Measurements from ENCODE around the gene PEF1. TPM values are rescaled to one million over a fixed set of nuclear protein-coding genes. Genes with fewer than 3 reads are reported as not detected.

PEF1 gene
- total RNA-seq, 4 donors from 2014 or later = 97.9 to 117 (median 103) TPM

GRCh38 chr1:31651089-31651420 lies 6.4 kb upstream of the PEF1 start:
- Histone ChIP-seq H3K27ac (peak overlapping the region; percentile 39), H3K9me3 (no peaks in the 10 kb centered on the region), H3K4me3 (no peak overlapping the region), H3K27me3 (no peaks in the 10 kb centered on the region), H3K36me3 (peaks cover 14% of the 10 kb centered on the region), H3K4me1 (peaks cover 58% of the 10 kb centered on the region)
- WGBS = 5% methylated on average over 1 of the region's 1 CpG
- DNase-seq (ENCODE audit: low spot score in 2 of 2) = no peak
- TF ChIP-seq POLR2A (IDR thresholded peaks at IDR 0.05) (no peak), POLR2AphosphoS5 (IDR thresholded peaks at IDR 0.05) (no peak), CTCF (IDR thresholded peaks at IDR 0.05) (no peak), EP300 (IDR thresholded peaks at IDR 0.05) (no peak)

- DNase-seq (ENCODE audit: low spot score in 2 of 2) = no peak
Measured at GRCh38 chr1:31650161-31651088, 5.7 kb upstream of the PEF1 start.

GRCh38 chr1:31648641-31649357 lies 4.1 kb upstream of the PEF1 start:
- Histone ChIP-seq H3K36me3 (peaks cover 2% of the 10 kb centered on the region), H3K9me3 (no peaks in the 10 kb centered on the region), H3K27ac (no peak overlapping the region), H3K4me3 (no peak overlapping the region), H3K27me3 (no peaks in the 10 kb centered on the region), H3K4me1 (peaks cover 66% of the 10 kb centered on the region)
- DNase-seq (ENCODE audit: low spot score in 2 of 2) = no peak
- TF ChIP-seq CTCF (IDR thresholded peaks at IDR 0.05) (no peak), EP300 (IDR thresholded peaks at IDR 0.05) (no peak), POLR2A (IDR thresholded peaks at IDR 0.05) (no peak), POLR2AphosphoS5 (IDR thresholded peaks at IDR 0.05) (no peak)
- WGBS = 63% methylated on average over 9 of the region's 9 CpGs

More at GRCh38 chr1:31650161-31651088, 5.7 kb upstream of the PEF1 start:
- Histone ChIP-seq H3K27ac (peak overlapping the region; percentile 39), H3K36me3 (peaks cover 9% of the 10 kb centered on the region), H3K4me1 (peaks cover 59% of the 10 kb centered on the region), H3K4me3 (no peak overlapping the region), H3K9me3 (no peaks in the 10 kb centered on the region), H3K27me3 (no peaks in the 10 kb centered on the region)
- 51% methylated on average over 9 of the region's 9 CpGs for WGBS
- TF ChIP-seq CTCF (IDR thresholded peaks at IDR 0.05) = no peak
- TF ChIP-seq EP300 (IDR thresholded peaks at IDR 0.05) = no peak
- no peak for TF ChIP-seq POLR2A (IDR thresholded peaks at IDR 0.05)
- no peak for TF ChIP-seq POLR2AphosphoS5 (IDR thresholded peaks at IDR 0.05)

GRCh38 chr1:31648190-31648589 lies 3.5 kb upstream of the PEF1 start:
- H3K27me3 ChIP-seq = no peaks in the 10 kb centered on the region
- H3K27ac ChIP-seq = no peak overlapping the region
- H3K9me3 ChIP-seq = no peaks in the 10 kb centered on the region
- H3K36me3 ChIP-seq = no peaks in the 10 kb centered on the region
- DNase-seq (ENCODE audit: low spot score in 2 of 2) = no peak
- WGBS = 46% methylated on average over 2 of the region's 2 CpGs
- peaks cover 72% of the 10 kb centered on the region for H3K4me1 ChIP-seq
- TF ChIP-seq EP300 (IDR thresholded peaks at IDR 0.05) (no peak), POLR2A (IDR thresholded peaks at IDR 0.05) (no peak), CTCF (IDR thresholded peaks at IDR 0.05) (no peak), POLR2AphosphoS5 (IDR thresholded peaks at IDR 0.05) (no peak)
- no peak overlapping the region for H3K4me3 ChIP-seq

GRCh38 chr1:31647106-31647505 lies 2.4 kb upstream of the PEF1 start:
- no peaks in the 10 kb centered on the region for H3K27me3 ChIP-seq
- 70% methylated on average over 2 of the region's 2 CpGs for WGBS
- no peak overlapping the region for H3K4me3 ChIP-seq
- no peaks in the 10 kb centered on the region for H3K36me3 ChIP-seq
- H3K4me1 ChIP-seq = peaks cover 73% of the 10 kb centered on the region
- no peak overlapping the region for H3K27ac ChIP-seq
- TF ChIP-seq POLR2AphosphoS5 (IDR thresholded peaks at IDR 0.05) = no peak
- no peak for TF ChIP-seq CTCF (IDR thresholded peaks at IDR 0.05)
- TF ChIP-seq EP300 (IDR thresholded peaks at IDR 0.05) = no peak
- TF ChIP-seq POLR2A (IDR thresholded peaks at IDR 0.05) = no peak
- no peak for DNase-seq (ENCODE audit: low spot score in 2 of 2)
- H3K9me3 ChIP-seq = no peaks in the 10 kb centered on the region

Data from suprapubic skin (tissue), 4 donors.